ENCODE data around the gene EMX1.
A peak's percentile ranks its signal among the peaks of the same experiment; 100 is the strongest.

EMX1 gene

DNA sequence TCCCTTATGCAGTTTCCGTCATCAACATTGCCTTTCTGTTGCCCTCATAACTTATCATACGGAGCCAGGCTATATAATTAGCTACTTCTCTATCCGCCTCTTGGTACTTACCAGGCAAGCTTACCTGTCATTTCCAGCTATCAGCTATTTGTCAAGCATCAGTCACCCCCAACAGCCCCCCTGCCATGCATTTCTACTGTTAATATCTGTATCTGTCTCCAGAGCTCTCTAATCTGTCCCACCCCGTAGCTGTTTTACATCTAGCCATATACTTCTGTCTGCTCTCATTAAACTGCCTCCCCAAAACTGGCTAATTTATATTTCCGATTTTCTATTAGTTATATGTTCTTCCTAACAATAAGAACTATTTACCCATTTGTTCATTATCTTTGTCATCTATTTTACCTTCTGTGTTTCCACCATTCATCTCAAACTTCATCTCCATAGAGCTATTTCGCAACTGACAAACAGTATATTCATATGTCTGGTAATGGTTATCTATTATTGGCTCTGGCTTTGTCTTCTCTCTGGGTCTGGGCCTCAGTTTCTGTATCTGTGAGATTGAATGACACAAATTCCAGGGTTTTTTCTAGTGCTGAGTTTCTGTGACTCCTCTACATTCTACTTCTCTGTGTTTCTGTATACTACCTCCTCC, 9.6 kb downstream of the EMX1 start:
- DNase-seq = no peak

DNA sequence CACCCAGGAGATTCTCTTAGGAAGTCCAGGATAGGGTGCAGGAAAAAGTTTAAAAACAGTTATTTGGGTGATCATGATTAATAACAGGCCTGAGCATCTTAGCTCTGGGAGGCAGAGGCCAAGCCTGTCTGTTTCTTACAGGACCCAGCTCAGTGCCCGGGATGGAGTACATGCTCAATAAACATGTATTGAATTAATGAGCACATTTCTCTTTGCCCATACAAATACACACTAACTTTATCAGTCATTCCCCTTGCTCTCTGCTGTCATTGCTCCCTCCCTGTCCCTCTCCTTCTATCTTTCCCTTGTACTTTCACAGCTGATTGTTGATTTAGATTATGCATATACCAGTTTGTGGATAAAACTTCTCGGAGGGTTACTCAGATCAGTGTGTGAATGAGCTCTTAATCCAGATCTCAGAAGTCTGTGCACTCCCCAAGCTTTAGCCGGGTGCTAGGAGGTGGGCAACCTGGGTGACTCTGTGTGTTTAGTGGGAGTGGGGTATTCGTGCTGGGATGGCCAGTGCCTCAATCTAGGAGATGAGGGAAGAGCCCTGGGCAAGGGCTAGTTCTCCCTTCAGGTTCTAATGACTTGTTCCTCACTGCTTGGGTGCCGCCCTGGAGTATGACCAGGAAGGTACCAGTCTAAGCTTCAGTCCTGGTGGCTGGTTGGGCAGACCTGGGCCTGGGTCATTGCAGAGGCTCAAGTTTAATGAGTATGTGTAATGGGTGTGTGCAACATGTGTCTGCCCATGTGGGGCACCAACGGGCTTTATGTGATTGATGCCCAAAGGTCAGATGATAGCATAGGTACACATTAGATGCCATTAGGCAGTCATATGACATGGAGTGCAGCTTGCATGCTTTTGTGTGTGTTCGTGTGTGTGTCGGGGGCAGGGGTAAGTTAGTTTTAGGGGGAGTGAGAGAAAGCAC, 10.6 kb downstream of the EMX1 start:
- DNase-seq = no peak

DNA sequence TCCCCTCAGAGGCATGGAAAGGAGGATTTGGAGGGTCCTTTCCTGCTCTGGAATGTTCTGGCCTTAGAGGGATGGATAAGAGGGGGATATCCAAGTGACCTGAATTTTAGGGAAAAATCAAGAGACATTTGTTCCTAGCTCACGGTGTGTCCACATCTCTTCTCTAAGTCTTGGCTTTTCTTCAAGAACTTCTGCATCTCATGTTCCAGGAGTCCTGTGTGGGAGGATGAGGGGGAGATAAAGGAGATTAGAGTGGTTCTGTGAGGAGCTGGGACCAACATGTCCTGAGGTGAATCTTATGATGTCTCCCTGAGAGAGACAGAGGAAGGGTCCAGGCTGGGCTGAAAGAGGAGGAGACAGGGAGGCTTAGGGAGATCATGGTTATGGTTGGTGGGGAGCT, 11.7 kb downstream of the EMX1 start:
- DNase-seq = no peak

DNA sequence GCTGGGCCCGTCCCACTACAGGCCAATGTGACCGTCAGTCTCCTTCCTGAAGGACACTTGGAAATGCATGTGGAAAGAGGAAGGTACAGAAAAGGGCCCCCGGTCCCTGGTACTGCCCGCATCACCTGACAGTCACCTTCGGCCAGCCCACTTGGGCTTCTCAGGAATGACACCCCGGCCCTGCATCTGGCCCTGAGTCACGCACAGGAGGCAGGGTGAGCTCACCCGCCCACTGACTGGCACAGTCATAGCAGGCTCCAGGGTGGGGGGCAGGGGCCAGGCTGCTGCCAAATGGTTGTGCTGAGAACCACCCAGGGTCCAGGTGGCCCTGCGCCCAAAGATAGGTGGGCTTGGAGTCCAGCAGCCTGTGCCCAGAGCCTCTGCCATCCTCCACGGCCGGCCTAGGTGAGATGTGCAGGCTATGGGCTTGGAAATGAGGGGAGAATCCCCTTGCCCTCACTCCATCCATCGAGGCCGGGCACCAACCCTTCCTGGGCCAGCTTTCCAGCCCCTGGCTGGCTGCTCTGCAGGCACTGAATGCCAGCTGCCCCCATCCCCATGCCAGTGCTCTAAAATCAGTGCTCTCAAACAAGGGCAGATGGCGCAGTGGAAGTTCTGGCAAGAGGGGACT, 14.1 kb downstream of the EMX1 start:
- DNase-seq = no peak

DNA sequence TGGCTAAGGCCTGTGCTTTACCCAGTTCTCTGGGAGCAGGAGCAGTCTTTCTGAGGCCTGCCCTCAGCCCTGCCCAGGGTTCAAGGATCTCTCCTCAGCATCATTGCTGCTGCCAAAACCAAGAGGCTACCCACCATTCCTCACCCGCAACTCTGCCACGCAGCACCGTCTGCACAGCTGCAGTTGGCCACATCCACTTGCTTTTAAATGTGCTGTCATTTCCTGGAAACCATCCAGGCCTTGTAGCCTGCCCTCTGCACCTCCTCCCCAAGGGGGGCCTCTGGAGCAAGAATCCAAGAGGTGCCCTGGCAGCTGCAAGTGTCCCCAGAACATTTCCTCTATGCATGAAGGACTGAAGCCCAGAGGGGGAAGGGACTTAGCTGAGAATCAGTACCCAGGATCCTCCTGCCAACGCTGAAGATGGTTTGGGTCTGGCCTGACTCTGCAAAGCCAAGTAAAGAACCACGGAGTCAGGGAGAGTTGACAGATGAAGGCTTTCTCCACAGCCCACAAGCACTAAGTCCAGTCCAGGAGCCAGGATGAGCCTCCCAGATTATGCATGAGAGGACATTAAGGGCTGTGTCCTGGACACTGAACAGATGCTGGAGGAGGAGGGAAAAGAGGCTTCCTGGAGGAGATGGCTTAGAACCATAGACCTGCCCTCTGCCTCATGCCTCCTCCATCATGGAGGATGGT, 14.9 kb downstream of the EMX1 start:
- DNase-seq = peak; percentile 32

DNA sequence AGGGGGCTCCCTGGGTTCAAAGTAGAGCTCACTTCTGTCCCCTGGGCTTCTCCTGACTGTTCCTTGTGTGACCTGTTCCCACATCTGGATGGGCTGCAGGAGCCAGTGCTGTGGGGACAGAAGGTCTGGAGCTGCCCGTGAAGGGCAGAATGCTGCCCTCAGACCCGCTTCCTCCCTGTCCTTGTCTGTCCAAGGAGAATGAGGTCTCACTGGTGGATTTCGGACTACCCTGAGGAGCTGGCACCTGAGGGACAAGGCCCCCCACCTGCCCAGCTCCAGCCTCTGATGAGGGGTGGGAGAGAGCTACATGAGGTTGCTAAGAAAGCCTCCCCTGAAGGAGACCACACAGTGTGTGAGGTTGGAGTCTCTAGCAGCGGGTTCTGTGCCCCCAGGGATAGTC, 15.5 kb downstream of the EMX1 start:
- no peak for DNase-seq

DNA sequence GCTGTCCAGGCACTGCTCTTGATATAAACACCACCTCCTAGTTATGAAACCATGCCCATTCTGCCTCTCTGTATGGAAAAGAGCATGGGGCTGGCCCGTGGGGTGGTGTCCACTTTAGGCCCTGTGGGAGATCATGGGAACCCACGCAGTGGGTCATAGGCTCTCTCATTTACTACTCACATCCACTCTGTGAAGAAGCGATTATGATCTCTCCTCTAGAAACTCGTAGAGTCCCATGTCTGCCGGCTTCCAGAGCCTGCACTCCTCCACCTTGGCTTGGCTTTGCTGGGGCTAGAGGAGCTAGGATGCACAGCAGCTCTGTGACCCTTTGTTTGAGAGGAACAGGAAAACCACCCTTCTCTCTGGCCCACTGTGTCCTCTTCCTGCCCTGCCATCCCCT, 15.9 kb downstream of the EMX1 start:
- no peak for DNase-seq

DNA sequence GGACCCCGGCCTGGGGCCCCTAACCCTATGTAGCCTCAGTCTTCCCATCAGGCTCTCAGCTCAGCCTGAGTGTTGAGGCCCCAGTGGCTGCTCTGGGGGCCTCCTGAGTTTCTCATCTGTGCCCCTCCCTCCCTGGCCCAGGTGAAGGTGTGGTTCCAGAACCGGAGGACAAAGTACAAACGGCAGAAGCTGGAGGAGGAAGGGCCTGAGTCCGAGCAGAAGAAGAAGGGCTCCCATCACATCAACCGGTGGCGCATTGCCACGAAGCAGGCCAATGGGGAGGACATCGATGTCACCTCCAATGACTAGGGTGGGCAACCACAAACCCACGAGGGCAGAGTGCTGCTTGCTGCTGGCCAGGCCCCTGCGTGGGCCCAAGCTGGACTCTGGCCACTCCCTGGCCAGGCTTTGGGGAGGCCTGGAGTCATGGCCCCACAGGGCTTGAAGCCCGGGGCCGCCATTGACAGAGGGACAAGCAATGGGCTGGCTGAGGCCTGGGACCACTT, 16.4 kb downstream of the EMX1 start:
- DNase-seq = no peak

DNA sequence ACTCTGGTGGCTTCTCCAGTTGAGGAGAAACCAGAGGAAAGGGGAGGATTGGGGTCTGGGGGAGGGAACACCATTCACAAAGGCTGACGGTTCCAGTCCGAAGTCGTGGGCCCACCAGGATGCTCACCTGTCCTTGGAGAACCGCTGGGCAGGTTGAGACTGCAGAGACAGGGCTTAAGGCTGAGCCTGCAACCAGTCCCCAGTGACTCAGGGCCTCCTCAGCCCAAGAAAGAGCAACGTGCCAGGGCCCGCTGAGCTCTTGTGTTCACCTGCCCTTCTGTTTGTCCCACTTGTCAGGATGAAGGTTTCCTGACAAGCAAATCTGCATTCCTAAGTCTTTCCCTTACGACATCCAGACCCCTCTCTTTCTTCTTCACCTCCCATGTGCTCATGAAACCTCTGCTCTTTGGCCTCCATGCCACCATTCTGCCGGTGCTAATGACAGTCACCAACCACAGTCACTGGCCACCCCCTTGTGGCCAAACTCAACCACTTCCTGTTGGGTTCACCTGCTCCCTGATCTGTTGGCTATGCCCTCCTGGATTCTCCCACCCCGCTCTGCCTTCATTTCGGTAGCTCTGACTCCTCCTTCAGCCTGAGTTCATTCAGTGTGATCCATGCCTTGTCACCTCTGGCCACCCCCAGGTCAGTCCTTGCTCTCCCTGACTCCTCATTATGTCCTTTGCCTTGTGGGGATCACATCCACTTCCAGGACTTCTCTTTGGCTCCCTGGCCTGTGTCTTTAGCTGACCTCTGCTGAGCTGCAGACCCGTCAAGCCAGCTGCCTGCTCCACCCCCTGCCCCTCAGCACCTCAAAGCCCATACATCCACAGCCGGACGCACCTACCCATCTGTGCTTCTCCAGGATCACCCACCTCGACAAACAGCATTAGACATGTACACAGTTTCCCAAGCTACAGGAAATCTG, 17.6 kb downstream of the EMX1 start:
- DNase-seq = peak; percentile 5

DNA sequence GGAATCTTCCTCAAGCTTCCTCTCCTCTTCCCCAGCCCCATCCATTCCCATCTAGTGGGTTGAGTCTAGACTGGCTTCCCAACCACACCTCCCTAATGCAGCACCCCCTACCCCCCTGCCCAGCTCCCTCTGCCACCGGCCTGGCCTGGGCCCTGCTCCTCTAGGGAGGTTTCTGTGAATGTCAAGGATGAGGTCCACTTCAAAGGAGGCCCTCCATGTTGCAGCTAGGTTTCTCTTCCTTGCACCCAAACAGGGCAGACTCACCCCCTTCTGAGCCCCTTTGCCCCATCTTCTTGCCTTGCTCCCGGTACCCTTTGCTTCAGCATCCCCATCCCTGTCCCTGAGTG, 18.3 kb downstream of the EMX1 start:
- DNase-seq = no peak

DNA sequence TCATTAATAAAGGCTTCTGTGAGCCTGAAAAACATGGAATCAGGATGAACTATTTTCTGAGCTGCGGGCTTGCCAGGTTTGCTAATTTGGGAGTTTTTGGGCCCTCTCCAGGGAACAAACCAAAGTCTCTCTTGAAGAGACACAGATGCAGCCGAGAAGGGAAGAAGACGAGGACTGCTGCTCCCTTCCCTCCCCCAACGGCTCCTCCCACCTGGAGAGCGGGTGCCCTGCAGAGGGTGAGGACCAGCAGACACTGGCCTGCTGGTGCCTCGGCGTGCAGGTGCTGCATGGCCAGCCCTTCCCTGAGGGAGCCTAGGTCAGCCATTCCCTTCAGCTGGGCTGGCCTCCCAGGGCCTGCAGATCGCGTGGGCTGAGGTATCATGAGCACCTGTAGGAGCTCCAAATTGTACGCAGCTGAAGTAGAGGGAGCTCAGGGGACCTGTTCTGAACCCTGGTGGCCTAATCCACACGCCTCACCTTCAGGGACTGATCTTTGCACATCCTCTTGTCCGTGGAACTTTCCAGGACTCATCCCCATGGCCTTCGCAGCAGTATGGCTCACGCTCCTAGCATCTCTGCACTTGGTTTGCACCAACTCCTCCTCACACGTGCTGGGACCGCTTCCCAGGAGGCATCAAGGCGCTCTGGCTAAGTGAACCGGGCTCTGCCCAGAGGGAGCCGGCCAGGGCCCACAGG, 19.5 kb downstream of the EMX1 start:
- DNase-seq = no peak

DNA sequence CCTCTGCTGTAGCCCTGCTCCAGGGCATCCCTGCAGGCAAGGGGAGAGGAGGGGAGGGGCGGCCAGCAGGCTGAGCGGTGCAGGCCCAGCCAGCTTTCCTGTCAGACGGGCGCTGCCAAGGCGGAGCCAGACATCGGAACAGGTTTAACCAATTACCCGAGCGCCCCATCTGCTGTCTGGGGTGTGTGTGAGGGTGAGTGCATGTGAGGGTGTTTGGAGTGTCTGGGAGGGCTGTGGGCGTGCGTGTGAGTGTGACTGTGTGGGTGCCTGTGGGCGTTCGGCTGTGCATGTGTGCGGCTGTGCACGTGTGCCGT, 20.0 kb downstream of the EMX1 start:
- DNase-seq = peak; percentile 15

DNA sequence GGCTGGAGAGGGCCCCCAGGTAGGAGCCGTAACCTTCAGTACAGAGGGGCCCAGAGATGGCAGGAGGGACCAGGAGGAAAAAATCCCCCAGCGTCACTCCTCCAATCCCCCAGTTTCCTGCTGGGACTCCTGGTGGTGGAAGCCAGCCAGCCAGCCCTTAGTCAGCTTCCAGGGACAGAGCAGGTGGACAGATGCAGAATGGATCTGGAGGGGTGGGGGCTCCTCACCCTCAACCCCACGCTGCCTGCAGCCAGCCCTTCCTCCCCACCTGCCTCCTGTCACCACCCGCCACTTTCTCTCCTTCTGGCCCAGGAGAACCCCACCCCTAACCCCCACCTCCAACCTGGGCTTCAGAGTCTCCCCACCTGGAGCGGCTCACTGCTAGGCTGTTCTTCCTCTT, 21.1 kb downstream of the EMX1 start:
- DNase-seq = peak; percentile 5

DNA sequence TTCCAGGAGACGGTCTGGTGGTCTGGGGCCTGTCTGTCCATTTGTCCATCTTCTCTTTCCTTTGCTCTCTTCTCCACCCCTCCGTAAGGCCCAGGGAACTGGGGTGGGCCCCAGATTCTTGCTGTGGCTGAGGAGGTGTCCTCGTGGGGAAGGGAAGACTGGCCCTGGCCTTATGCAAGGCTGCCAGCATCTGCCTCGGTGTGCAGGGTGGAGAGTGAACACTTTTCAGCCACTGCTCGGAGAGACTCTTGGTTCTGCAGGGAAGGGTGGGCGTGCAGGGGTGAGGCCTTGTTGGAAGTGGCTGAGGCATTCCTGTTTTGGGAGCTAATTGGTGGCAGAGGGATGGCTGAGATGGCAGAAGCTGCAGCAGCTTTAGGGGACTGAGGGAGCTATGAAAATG, 23.0 kb downstream of the EMX1 start:
- DNase-seq = no peak

DNA sequence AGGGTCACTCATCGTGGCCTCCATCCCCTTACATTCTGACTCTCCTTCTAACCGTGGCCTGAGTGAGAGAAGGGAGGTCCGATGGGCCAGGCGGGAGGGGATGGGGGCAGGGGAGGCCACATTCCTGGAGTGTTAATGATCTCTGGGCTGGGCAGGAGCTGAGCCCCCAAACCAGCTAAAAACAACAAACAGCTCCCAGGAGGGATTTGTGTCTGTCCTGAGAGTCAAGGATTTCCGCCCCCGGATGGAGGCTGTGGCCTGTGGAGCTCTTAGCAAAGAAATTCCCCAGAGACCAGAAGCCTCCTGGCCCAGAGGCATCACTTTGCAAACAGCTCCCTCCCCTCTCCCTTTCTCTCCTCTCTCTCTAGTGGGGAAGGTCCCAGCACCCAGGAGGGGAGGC, 23.5 kb downstream of the EMX1 start:
- peak; percentile 30 for DNase-seq

DNA sequence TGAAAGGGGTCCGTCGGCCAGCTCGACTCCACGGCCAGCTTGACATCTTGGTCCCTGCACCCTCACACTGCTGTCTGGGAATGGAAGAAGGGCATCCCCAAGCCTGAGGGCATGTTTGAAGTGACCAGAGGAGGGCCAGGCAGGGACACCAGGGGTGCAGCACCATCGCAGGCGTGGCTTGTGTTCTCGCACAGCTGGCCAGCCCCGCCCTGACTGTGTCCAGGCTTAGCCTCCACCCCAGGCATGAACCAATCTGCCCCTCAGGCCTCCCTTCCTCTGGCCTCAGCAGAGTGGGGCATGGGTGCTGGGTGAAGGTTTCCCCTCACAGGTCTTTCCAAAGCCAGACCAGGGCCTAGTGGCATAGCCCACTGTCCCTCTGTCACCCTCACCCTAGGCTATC, 25.0 kb downstream of the EMX1 start:
- no peak for DNase-seq

DNA sequence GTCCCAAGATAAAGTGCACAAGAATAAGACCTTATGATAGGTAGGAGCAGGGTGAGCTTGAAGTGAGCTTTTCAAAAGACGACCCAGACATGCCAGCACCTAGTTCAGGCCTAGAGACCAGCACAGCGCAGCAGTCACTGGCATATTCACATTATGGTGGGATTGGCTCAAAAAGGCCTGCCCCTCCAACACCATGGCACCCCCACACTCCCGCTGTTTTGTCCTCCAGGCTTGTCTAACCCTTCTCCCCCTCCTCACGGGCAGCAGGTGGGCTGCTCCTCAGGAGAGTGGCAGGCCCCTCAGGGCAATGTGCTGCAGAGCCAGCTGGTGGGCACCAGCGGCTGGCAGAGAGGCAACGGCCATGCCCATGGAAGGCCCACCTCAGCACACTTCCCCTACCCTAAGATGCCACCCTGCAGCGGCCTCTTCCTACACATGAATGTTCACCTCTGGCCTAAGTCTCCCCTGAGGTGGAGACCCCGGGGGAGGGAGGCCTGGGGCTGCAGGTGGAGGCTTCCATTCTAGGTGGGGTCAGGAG, 25.6 kb downstream of the EMX1 start:
- no peak for DNase-seq

DNA sequence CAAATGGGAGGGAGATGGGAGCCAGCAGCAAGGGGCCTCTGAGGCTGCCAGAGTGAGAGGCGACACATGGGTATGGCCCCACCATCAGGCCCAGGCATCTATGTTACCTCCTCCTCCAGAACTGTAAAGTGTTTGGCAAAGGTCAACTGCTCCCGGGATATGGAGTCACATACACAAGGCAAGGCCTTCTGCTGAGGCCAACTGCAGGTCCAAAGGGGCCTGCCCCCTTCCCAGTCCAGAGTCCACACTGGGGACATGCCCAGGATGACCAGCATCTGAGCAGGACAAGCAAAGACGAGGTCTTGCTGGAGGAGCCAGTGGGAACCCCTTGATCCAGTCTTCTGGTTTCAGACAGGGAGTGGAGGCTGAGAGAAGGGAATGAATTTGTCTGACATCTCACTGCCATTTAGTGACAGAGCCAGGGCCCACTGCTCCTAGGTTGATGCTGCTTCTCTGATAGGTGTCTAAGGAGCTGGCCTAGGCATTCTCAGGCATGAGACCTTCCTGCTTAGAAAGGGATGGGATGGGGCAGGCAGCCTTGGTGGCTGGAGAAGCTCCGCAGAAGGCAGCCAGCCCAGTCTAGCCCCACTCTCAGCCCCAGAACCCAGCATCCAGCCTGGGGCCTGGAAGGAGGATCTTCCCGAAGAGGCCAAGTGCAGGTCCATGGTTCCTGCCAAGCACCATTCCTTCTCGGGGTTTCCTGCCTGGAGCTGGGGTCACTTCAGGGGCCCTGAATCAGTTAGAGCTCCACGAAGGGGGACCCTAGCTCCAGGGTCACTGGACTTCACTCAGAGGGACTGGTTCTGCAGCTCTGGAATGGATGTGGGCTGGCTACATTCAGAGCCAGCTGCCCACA, 26.4 kb downstream of the EMX1 start:
- DNase-seq = no peak

DNA sequence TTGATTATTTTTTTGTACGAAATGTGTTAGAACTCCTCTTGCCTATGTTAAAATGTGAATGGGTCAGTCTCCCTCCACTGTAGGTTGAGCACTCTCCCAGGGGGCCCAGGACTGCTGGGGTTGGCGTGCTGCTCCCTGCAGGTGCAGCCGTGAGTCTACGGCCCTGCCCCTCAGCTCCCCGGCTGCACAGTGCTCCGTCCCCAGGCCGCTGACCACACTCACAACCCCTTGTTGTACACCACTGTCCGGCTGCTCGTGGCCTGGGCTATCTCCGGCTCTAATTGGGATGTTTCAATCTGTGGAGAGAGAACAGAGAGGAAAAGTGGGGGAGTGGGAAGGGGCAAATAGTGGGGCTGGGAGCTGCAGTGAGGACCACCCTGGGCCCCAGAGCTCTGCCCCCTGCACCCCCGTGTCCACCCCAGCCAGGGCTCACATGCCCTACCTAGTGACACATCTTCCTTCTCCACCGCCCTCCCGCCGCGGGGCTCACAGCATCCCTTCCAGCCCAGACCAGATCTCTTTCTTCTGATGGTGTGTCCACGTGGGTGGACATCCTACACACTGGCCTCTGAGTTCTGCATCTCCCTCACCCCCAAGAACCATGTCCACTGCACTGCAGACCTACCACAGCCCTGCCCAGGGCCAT, 27.6 kb downstream of the EMX1 start:
- DNase-seq = no peak
